Upper lobe of right lung (tissue), 1 donor: ENCODE results near the gene IFNG. TPM values are rescaled to one million over a fixed set of nuclear protein-coding genes. Genes with fewer than 3 reads are reported as not detected.
"Not testable (repeated sequence)": the region's sequence is repeated elsewhere in the genome, so short reads cannot be mapped to it uniquely, and the experiment has no call there.

Experiments used
- ATAC-seq: fragments of 200-7000 bp; cut with Tn5 transposase; one replicate; pipeline ENCODE4 v1.9.1; 2020; ENCODE audit warnings: mild to moderate bottlenecking, moderate library complexity
- DNase-seq: peaks from one replicate; pipeline ENCODE4 v3.0.0-alpha.2; 2020
- H3K27ac ChIP-seq: fragments of 200-600 bp; one replicate; pipeline ENCODE4 v1.8.0; 2022
- H3K27me3 ChIP-seq: fragments of 200-600 bp; one replicate; pipeline ENCODE4 v1.8.0; 2022; ENCODE audit warnings: mild to moderate bottlenecking
- H3K36me3 ChIP-seq: fragments of 200-600 bp; one replicate; pipeline ENCODE4 v1.8.0; 2022
- H3K4me1 ChIP-seq: fragments of 200-600 bp; one replicate; pipeline ENCODE4 v1.8.0; 2022
- H3K4me3 ChIP-seq: fragments of 200-600 bp; one replicate; pipeline ENCODE4 v1.8.0; 2022; ENCODE audit warnings: mild to moderate bottlenecking
- H3K9me3 ChIP-seq: fragments of 200-600 bp; one replicate; pipeline ENCODE4 v1.8.0; 2022
- intact Hi-C: fragments of 100-400 bp; cut with DNase I; formaldehyde crosslinking; loops from one replicate; pipeline ENCODE4 v1.11.0; 2022
- long read RNA-seq: library from polyadenylated mRNA; unstranded; transcript quantifications from one replicate; pipeline ENCODE4 v2.0.0, GENCODE V29; 2021
- total RNA-seq: library from RNA; stranded (reverse); fragmentation: NEBNext Ultra II Directional; extraction: Animal tissue kit (Norgen Biotek cat#: 25700); gene quantifications from one replicate; pipeline ENCODE4 v1.2.1, GENCODE V29; 2021
- TF ChIP-seq, protein P1 (sequence below): fragments of 200-600 bp; IDR thresholded peaks from one replicate; pipeline ENCODE4 v1.8.0; 2022; ENCODE audit warnings: antibody characterized with exemption
- donor health status: DM: no; HTN: yes; CAD: no; lungs with severe emphysema.

The IFNG gene
- total RNA-seq = not detected
- long read RNA-seq, partial matches to known transcripts = 0 of 1 reads
- long read RNA-seq, other reads (novel, unspliced or antisense) = 0 of 1 reads

DNA sequence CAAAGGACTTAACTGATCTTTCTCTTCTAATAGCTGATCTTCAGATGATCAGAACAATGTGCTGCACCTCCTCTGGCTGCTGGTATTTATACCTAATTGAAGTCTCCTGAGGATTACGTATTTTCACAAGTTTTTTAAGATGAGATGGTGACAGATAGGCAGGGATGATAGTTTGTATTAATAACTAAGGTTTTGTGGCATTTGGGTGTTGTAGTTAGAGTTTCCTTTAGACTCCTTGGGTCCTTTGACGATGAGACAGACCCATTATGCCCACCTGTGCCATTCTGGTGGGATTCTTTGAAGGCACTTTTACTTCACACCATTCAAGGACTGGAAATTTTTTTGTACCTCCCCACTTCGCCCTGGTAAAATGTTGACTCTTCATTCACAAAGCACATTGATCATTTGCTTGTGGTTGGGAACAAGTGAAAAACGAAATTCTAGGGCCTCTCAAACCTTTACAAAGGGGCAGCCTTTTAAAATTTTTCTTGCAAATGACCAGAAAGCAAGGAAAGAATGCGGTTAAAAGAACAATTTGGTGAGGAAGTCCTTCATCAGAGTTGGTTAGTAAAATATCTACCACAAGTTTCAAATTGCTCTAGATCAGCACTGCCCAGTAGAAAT, at the start of gene IFNG:
IFNG (minus strand) TSS at position 60 of the 624 bp plus-strand sequence. CDS start 125 bp downstream, outside the sequence.
- ATAC-seq (no peak), DNase-seq (no peak)
- Histone ChIP-seq H3K9me3 (no peaks in the 10 kb centered on the region), H3K4me1 (no peaks in the 10 kb centered on the region), H3K27me3 (no peaks in the 10 kb centered on the region), H3K36me3 (no peaks in the 10 kb centered on the region), H3K4me3 (no peak within 1 kb of the TSS), H3K27ac (no peak within 1 kb of the TSS)
- intact Hi-C loops = no loop called here
- TF ChIP-seq, protein P1, sequence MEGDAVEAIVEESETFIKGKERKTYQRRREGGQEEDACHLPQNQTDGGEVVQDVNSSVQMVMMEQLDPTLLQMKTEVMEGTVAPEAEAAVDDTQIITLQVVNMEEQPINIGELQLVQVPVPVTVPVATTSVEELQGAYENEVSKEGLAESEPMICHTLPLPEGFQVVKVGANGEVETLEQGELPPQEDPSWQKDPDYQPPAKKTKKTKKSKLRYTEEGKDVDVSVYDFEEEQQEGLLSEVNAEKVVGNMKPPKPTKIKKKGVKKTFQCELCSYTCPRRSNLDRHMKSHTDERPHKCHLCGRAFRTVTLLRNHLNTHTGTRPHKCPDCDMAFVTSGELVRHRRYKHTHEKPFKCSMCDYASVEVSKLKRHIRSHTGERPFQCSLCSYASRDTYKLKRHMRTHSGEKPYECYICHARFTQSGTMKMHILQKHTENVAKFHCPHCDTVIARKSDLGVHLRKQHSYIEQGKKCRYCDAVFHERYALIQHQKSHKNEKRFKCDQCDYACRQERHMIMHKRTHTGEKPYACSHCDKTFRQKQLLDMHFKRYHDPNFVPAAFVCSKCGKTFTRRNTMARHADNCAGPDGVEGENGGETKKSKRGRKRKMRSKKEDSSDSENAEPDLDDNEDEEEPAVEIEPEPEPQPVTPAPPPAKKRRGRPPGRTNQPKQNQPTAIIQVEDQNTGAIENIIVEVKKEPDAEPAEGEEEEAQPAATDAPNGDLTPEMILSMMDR = no peak

DNA sequence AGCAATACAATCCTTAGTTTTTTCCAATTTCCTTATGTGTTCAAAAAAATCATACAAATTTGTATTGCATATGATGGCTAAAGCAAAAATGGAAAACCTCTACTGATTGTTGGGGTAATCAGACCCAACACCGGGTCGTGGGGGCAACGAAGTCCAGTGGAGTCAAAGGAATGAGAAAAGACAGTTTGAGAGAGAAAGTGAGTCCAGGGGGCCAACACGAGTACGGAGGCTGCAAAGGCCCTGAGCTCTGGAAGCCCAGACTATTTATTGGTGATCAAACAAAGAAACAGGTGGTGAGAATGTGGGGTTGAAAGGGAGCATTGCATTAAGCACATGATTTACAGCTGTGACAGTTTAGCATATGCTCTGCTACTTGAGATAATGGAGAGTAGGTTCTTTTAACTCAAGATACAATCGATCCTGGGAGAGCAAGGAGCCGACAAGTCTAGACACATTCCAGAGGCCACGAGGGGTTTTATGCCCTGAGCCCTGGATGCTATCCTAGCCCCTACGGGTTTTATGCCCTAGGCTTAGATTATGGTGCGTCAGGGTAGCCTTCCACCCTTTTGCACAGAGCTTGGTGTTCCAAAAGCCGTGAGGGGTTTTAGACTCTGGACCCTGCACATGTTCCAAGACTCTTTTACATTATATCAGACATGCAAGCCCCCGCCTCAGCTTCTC, 49.6 kb upstream of the IFNG start:
- H3K4me3 ChIP-seq, H3K4me1 ChIP-seq, intact Hi-C loops, ATAC-seq, H3K36me3 ChIP-seq, H3K27me3 ChIP-seq, H3K9me3 ChIP-seq, H3K27ac ChIP-seq, DNase-seq: not testable (repeated sequence)

DNA sequence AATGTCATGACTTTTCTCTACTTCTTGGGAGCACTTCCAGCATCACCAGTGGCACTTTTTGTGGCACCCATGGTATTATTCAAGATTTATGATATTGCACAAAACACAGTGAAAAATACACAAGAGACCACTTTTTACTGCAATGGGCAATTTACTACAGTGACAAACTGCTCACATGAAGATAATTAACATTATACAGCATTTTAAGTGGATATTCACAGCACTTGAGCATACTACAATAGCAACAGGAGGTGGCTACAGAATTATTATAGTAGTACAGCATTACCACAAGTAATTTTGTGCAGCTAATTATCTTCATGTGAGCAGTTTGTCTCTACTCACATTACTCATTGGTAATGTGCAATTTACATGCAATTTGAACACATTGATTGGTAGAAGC, 47.7 kb upstream of the IFNG start:
- ATAC-seq = no peak
- intact Hi-C loops = no loop called here

DNA sequence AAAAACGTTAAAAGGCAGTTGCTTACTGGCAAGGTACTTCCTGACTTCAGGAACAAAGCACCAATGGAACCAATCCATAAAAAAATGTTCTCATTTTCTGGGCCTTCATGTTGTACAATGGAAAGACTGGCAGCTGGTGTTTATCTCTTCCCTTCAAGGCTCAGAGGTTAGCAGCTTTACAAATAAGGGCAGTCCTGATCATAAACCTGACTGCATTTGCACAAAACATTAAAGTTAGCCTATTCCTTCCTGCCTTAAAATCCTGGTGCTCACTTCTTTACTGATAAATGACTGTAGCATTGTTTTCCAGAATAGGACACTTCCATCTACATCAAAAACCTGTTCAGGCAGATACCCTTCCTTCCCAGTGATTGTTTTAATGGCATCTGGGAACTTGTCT, 46.9 kb upstream of the IFNG start:
- no peak for ATAC-seq
- no peak for DNase-seq
- Histone ChIP-seq H3K4me3 (no peak overlapping the region), H3K36me3 (no peaks in the 10 kb centered on the region), H3K27me3 (no peaks in the 10 kb centered on the region), H3K4me1 (no peaks in the 10 kb centered on the region), H3K27ac (no peak overlapping the region), H3K9me3 (no peaks in the 10 kb centered on the region)
- TF ChIP-seq, protein P1 = no peak
- intact Hi-C loops = no loop called here

More for the DNA sequence above, 47.7 kb upstream of the IFNG start:
- TF ChIP-seq, protein P1 = no peak
- Histone ChIP-seq H3K36me3 (no peaks in the 10 kb centered on the region), H3K4me3 (no peak overlapping the region), H3K27me3 (no peaks in the 10 kb centered on the region), H3K4me1 (no peaks in the 10 kb centered on the region), H3K27ac (no peak overlapping the region), H3K9me3 (no peaks in the 10 kb centered on the region)
- no peak for DNase-seq

DNA sequence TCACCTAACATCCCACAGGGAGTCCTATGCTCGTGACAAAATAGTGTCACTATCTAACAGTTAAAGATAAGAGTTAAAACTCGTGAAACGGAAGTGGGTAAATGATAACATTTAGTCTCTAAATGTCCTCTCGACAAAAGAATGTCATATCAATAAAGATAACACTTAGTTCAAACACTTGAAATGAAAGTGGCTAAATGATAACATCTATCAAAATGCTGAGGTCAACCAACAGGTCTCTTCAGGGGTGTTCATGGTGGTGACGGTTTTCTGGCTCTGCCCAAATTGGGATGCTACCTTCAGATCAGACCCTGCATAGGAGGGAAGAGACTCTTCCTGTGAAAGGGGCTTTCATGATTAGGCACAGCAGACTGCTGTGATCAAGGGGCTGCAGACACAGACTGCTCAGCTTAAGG, 43.9 kb upstream of the IFNG start:
- Histone ChIP-seq H3K36me3 (no peaks in the 10 kb centered on the region), H3K27ac (no peak overlapping the region), H3K9me3 (no peaks in the 10 kb centered on the region), H3K4me1 (no peaks in the 10 kb centered on the region), H3K4me3 (no peak overlapping the region), H3K27me3 (peaks cover 4% of the 10 kb centered on the region)
- intact Hi-C loops = no loop called here
- ATAC-seq (no peak), DNase-seq (no peak)
- TF ChIP-seq, protein P1 = no peak

DNA sequence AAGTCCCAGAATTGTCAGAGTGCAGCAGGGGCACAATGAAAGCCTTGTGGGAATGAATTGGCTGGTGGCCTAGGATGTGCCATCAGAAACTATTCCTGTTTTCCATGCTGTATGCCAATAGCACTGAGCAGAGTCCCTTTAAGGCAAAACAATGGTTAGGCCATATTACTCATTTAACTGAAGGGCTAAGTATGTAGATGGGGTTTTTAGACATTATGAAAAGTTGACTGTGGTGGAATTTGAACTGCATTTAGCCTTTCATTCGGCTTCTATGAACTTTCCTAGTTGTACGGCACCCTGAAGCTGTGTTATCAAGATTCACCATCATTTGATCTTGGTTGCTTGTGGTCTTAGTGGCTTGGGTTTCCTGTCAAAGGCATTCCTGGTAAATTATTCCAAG, 41.3 kb upstream of the IFNG start:
- ATAC-seq = no peak

More for the DNA sequence above, 41.3 kb upstream of the IFNG start:
- no peak for DNase-seq
- Histone ChIP-seq H3K4me3 (no peak overlapping the region), H3K36me3 (no peaks in the 10 kb centered on the region), H3K9me3 (no peaks in the 10 kb centered on the region), H3K4me1 (no peaks in the 10 kb centered on the region), H3K27ac (no peak overlapping the region), H3K27me3 (peaks cover 7% of the 10 kb centered on the region)
- intact Hi-C loops = no loop called here
- TF ChIP-seq, protein P1 = no peak
